WI38 (cell line): ENCODE data around the gene TMEM201.

ENCODE experiments used
- H3K4me3 ChIP-seq: 2 replicates; pipeline ENCODE4 v1.5.1; 2011; ENCODE audit warnings: low read depth, mild to moderate bottlenecking, control low read depth, low read length
- CTCF ChIP-seq: IDR thresholded peaks from 2 replicates; pipeline ENCODE4 v1.5.1; 2012; ENCODE audit warnings: low read depth, mild to moderate bottlenecking, control low read depth, low read length

TMEM201 gene

GRCh38 chr1:9588551-9589143 is at the start of gene TMEM201:
TMEM201 (plus strand) TSS chr1:9588911; CDS start chr1:9588931, 20 bp downstream.
- peak within 1 kb of the TSS; percentile 68 for H3K4me3 ChIP-seq
- 0 out of 2 replicates have a peak, but pooled peaks have one; percentile 29 for TF ChIP-seq CTCF

DNA sequence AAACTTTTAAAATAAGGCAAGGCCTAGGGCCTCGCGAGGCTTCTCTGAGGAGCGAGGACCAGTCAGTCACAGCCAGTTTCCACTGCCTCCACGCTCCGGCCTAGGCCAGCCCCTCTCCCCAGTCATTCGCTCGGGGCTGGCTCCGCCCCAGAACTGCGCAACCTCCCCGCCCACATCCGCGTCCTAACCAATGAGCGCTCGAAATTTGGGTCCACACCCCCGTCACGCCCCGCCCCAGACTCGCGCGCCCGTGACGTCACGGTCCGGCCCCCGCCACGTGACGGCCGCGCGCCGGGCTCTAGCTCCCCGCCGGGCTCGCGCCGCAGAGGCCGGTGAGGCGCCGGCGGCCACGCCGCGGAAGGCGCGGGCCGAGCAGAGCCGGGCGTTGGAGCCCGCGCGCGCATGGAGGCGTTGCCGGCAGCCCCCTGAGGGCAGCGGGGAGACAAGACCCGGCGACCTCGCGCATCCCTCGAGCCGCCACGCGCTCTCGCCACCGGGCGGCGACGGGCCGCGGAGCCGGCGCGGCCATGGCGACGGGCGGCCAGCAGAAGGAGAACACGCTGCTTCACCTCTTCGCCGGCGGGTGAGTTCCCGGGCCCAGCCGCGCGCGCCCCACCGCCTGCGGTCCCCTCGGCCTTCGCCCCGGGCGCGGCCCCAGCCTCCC is 49.4 kb upstream of the TMEM201 start, which contains the start of gene SLC25A33:
TSS of gene SLC25A33 (plus strand) at position 301 of the 664 bp plus-strand sequence. CDS start at position 528, 227 bp downstream.
- no peak for TF ChIP-seq CTCF
- peak within 1 kb of the TSS; percentile 74 for H3K4me3 ChIP-seq

DNA sequence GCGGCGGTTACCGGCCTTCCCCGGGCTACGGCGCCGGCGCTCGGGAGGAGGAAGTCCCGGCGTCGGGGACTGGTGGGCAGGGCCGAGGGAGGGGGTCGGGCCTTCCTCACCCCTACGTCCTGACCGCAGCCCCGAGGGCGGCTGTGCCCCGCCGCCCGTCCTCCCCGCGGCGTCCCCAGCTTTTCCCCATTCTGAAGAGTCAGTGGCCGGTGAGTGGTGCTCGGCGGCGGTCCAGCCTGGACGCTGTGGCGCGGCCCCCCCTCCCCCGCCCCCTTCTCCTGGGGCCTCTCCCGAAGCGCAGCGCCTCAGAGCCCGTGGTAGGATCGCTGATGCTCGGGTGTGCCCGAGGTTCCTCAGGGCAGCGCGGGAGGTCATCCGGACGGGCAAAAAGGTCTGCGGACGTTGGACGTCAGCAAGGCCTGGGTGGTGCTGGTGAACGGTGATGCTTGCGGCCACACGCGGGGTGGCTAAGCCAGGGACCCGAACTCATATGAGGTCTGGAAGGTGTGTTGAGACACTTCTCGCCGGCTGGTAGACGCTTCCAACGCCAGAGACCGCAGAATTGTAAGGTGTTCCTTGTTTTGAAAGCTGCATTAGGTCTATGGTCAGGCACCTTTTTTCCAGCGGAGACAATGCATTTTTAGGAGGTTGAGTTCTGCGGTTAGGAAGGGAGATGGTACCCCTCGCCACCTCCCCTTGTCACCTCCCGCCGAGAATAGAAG is 48.7 kb upstream of the TMEM201 start:
- no peak for TF ChIP-seq CTCF
- peak overlapping the region; percentile 74 for H3K4me3 ChIP-seq

DNA sequence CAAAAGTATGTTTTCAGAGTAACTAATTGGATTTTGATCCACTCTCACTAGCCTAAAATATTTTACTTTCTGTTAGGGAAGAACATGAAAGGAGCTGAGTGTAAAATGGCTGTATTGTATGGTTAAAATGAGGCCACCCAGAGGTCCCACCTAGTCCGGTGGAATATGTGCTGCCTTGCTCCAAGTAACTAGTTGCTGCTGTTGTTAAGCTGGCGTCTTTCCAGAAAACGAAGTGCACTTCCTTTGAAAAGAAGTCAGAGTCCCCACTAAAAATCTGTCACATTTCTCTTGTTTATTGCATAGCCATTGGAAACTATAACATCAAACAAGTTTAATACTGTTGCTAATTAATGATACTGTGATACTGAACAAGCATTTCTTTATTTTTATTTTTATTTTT is 46.3 kb upstream of the TMEM201 start:
- TF ChIP-seq CTCF = no peak
- H3K4me3 ChIP-seq = no peak overlapping the region

- no peak for TF ChIP-seq CTCF
- H3K4me3 ChIP-seq = no peak overlapping the region
Observed at GRCh38 chr1:9544926-9545325, 43.8 kb upstream of the TMEM201 start.

- TF ChIP-seq CTCF = no peak
- H3K4me3 ChIP-seq = no peak overlapping the region
Observed at GRCh38 chr1:9549955-9550546, 38.7 kb upstream of the TMEM201 start.
